ES-I3 (cell line): ENCODE results near the gene FIBP.

ENCODE experiments used
- H3K36me3 ChIP-seq: 2 replicates; pipeline ENCODE4 v1.6.1; 2013; ENCODE audit warnings: mild to moderate bottlenecking, low read length, control low read depth, moderate library complexity; ENCODE audit not compliant: insufficient read depth
- H3K4me1 ChIP-seq: 2 replicates; pipeline ENCODE4 v1.6.1; 2013; ENCODE audit warnings: mild to moderate bottlenecking, control low read depth, low read length; ENCODE audit not compliant: insufficient read depth
- H3K9ac ChIP-seq: 2 replicates; pipeline ENCODE4 v1.6.1; 2013; ENCODE audit warnings: low read depth, mild to moderate bottlenecking, low read length, moderate library complexity
- H3K9me3 ChIP-seq: 2 replicates; pipeline ENCODE4 v1.6.1; 2013; ENCODE audit warnings: mild to moderate bottlenecking, low read length, moderate library complexity; ENCODE audit not compliant: control insufficient read depth, insufficient read depth

The FIBP gene

GRCh38 chr11:65879617-65880016 lies 8.7 kb downstream of the FIBP start, which contains the start of gene CTSW:
Gene CTSW, plus strand, starts transcription at chr11:65879837. Its CDS starts 18 bp downstream, at chr11:65879855.
- H3K9me3 ChIP-seq: no peaks in the 10 kb centered on the region
- peaks cover 11% of the 10 kb centered on the region for H3K36me3 ChIP-seq
- peaks cover 3% of the 10 kb centered on the region; the same call in 1 of the 2 replicates for H3K4me1 ChIP-seq
- H3K9ac ChIP-seq: no peak within 1 kb of the TSS

GRCh38 chr11:65873318-65874156 lies 14.7 kb downstream of the FIBP start:
- Histone ChIP-seq H3K36me3 (peaks cover 6% of the 10 kb centered on the region; the same call in 1 of the 2 replicates), H3K9ac (peak overlapping the region; percentile 69; the same call in 1 of the 2 replicates), H3K9me3 (no peaks in the 10 kb centered on the region), H3K4me1 (no peaks in the 10 kb centered on the region)

DNA sequence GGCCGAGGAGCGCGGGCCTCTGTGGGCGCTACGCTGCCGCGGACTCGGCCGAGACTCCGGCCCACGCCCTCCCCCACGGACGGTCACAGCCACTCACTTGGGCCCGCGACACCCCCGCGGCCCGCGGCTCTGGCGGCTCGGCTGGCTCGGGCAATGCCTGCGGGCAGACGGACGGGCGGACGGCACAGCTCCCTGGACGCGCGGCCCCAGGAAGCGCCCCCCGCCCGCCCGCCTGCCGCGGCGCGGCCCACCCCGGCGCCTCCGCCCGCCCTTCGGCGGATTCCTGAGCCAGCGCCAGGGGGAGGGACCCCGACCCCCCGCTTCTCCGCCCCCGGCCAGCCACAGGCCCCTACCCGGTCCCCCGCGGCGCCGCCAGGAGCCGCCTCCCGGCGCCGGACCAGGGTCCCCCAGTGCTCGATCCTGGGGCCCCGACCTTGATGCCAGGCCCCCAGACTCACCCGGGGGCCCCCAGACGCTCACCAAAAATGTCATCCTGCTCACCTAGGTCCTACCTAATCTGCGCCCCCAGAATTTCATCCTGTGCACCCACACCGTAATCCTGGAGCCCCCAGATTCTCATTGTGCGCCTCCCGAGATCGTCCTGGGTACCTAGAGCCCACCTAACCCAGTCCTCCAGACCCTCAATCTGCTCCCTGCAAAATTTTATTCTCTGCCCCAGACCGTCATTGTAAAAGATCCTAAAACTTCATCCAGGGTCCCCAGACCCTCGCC lies 15.5 kb downstream of the FIBP start, which contains the start of gene EFEMP2:
Gene EFEMP2, minus strand, starts transcription at position 215 of the 732 bp plus-strand sequence. CDS start 446 bp downstream, outside the sequence.
- Histone ChIP-seq H3K4me1 (no peaks in the 10 kb centered on the region), H3K36me3 (peaks cover 6% of the 10 kb centered on the region; the same call in 1 of the 2 replicates), H3K9ac (peak within 1 kb of the TSS; percentile 69), H3K9me3 (no peaks in the 10 kb centered on the region)

- Histone ChIP-seq H3K4me1 (no peaks in the 10 kb centered on the region), H3K9ac (peak overlapping the region; percentile 30), H3K9me3 (no peaks in the 10 kb centered on the region), H3K36me3 (peaks cover 6% of the 10 kb centered on the region; the same call in 1 of the 2 replicates)
These were observed 16.3 kb downstream of the FIBP start for GRCh38 chr11:65871811-65872548.

DNA sequence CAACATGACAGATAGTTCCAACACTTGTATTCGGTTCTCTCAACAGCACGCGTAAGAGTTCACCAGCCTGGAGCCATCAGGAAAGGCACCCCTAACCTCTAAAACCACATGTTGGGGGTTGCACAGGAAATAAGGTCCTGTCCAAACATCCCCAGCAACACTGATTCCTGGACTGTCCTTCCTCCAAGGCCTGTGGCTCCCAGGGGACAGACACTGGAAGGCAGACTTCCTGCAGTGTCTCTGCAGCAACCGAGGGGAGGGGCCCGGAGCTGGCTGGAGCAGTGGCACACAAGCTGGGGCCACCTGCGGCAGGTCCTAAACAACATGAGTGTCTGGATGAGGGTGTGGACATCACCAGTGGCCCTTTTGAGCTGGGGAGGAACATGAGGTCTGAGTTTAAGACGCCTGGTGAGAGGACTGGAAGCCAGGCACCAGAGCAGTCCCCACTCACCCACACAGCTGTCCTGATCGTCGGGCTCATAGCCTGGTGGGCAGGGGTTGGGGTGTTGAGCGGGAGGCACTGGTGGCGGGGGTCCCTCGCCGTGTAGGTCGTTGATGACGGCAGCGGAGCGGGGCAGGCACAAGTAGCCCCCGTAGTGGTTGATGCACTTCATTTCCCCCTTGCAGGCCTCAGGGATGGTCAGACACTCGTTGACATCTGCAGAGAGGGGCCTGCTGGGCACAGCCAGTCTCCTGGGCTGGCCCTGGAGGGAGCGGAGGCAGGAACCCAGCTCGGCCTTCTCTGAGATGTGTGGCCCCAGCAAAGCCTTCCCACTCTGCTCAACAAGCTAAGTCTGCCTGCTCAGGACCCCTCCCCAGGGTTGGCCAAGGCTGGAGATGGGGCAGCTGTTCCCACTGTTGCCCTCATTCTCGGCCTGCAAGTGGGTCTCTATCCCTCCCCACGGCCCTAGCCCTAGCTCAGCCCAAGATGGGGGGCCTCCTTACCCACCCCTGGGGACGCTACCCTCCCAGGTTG lies 17.3 kb downstream of the FIBP start:
- no peak overlapping the region for H3K9ac ChIP-seq
- peaks cover 6% of the 10 kb centered on the region; the same call in 1 of the 2 replicates for H3K36me3 ChIP-seq
- no peaks in the 10 kb centered on the region for H3K9me3 ChIP-seq
- no peaks in the 10 kb centered on the region for H3K4me1 ChIP-seq

- Histone ChIP-seq H3K36me3 (peaks cover 6% of the 10 kb centered on the region; the same call in 1 of the 2 replicates), H3K4me1 (no peaks in the 10 kb centered on the region), H3K9me3 (no peaks in the 10 kb centered on the region), H3K9ac (no peak overlapping the region)
These were observed 18.0 kb downstream of the FIBP start for GRCh38 chr11:65870307-65870658.

DNA sequence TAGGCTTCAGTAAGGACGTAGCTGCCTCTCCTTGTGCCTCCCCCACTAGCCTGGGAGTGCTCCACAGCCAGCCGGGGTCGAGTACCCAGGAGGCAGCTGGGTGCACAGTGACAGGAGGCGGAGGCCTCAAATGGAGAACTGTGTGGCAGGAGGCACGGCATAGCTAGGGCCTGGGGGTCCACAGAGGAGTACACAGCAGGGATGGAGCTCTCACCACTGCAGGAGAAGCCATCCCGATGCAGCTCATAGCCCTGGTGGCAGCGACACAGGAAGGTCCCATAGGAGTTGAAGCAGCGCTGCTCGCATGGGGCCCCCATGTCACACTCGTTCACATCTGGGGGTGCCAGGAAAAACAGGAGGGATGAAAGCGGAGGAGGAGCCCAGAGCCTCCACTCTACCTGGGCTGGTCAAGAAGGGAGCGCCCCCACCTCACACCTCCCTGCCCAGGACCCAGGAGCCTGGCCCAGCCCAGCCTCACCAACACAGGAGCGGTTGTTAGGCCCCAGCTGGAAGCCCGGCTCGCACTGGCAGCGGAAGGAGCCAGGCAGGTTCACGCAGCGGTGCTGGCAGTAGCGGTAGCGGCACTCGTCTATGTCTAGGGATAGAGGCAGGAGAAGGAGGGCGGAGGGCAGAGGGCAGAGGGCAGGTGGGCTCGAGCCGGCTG lies 18.5 kb downstream of the FIBP start:
- Histone ChIP-seq H3K36me3 (peaks cover 8% of the 10 kb centered on the region; the same call in 1 of the 2 replicates), H3K4me1 (no peaks in the 10 kb centered on the region), H3K9me3 (no peaks in the 10 kb centered on the region), H3K9ac (no peak overlapping the region)

GRCh38 chr11:65868907-65869306 lies 19.4 kb downstream of the FIBP start:
- Histone ChIP-seq H3K9me3 (no peaks in the 10 kb centered on the region), H3K9ac (no peak overlapping the region), H3K36me3 (peaks cover 10% of the 10 kb centered on the region; the same call in 1 of the 2 replicates), H3K4me1 (no peaks in the 10 kb centered on the region)

GRCh38 chr11:65868076-65868667 lies 20.1 kb downstream of the FIBP start:
- Histone ChIP-seq H3K9ac (peak overlapping the region; percentile 46; the same call in 1 of the 2 replicates), H3K9me3 (no peaks in the 10 kb centered on the region), H3K36me3 (peaks cover 12% of the 10 kb centered on the region; the same call in 1 of the 2 replicates), H3K4me1 (no peaks in the 10 kb centered on the region)

GRCh38 chr11:65867284-65868071 lies 20.8 kb downstream of the FIBP start:
- Histone ChIP-seq H3K9ac (peak overlapping the region; percentile 46; the same call in 1 of the 2 replicates), H3K9me3 (no peaks in the 10 kb centered on the region), H3K36me3 (peaks cover 12% of the 10 kb centered on the region; the same call in 1 of the 2 replicates), H3K4me1 (no peaks in the 10 kb centered on the region)

DNA sequence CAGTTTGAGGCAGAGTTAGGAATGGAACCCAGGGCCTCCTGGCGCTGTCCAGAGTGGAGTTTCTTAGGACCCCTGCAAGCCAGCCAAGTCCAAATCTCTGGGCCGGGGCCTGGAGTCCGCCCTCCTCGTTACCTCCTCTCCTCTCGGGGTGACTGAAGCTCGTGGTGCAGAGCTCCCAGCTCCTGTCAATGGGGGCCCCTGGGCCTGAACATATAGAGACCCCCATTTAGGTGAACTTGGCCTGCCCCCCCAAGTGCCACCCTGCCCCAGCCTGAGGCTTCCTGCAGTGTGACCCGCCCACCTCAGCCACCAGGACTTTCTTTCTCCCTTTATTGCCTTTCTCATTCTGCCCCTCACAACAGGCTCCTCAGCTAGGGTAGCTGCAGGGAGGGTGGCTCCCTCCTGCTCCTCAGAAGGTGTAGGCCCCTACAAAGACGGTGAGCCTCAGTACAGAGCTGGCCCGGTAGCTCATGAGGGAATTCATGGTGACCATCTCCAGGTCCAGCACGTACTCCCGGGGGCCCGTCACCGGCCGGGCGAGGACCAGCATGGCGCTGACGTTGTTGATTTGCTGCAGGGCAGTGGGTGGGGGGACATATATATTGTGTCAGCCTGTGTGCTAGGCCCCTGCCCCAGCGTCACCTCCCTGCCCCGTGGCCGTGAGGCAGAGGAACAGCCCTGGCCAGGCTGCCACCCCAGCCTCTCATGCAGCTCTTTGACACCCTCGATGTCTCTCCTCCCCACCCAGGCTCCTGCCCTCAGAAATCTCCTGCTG lies 21.6 kb downstream of the FIBP start:
- peaks cover 12% of the 10 kb centered on the region; the same call in 1 of the 2 replicates for H3K36me3 ChIP-seq
- H3K9ac ChIP-seq: no peak overlapping the region
- no peaks in the 10 kb centered on the region for H3K4me1 ChIP-seq
- H3K9me3 ChIP-seq: no peaks in the 10 kb centered on the region
